Stimulated activated CD4-positive, alpha-beta T cell treated with anti-CD3 and anti-CD28 coated beads, Interleukin-4, amount 100 ng/mL, for 48 hours (primary cell): ENCODE measurements around the gene NCCRP1.

Experiments
- DNase-seq, 2 donors: peaks; one replicate each; pipeline ENCODE4 v3.0.0-alpha.2; 2020; ENCODE audit warnings: low read depth in 2 of 2

The NCCRP1 gene, protein sequence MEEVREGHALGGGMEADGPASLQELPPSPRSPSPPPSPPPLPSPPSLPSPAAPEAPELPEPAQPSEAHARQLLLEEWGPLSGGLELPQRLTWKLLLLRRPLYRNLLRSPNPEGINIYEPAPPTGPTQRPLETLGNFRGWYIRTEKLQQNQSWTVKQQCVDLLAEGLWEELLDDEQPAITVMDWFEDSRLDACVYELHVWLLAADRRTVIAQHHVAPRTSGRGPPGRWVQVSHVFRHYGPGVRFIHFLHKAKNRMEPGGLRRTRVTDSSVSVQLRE

DNA sequence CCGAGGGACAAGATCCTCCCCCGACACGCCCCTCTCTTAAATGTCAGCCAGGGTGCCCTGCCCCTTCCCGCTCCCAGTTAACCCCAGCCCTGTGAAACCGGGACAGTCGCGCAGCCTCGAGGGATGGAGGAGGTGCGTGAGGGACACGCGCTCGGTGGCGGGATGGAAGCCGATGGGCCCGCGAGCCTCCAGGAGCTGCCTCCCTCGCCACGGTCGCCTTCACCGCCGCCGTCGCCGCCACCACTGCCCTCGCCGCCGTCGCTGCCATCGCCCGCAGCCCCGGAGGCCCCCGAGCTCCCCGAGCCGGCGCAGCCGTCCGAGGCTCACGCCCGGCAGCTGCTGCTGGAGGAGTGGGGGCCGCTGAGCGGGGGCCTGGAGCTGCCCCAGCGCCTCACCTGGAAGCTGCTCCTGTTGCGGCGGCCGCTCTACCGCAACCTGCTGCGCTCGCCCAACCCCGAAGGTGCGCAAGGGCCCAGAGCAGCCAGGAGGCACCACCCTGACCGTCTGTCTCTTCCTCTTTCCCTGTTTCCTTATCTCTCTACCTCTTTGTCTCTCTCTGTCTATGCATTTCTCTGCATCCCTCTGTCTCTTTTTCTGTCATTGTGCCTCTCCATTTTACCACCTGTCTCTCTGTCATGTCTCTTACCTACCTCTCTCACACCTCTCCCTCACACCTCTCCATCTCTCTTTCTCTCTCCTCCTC is at the start of gene NCCRP1:
NCCRP1 (plus strand) TSS at position 105 of the 703 bp plus-strand sequence; CDS start at position 124, 19 bp downstream.
- no peak for DNase-seq

DNA sequence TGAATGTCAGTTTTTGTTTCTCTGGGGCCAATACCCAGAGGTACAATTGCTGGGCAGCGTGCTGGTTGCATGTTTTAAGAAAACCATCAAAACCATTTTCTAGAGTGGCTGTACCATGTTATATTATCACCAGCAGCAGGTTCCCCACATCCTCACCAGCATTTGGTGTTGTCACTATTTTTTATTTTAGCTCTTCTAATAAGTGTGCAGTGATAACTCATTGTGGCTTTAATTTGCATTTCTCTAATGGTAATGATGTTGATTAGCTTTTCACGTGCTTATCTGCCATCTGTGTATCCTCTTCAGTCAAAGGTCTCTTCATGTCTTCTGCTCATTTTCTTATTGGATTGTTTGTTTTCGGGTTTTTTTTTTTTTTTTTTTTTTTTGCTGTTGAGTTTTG is 49.3 kb upstream of the NCCRP1 start:
- DNase-seq: no peak

DNA sequence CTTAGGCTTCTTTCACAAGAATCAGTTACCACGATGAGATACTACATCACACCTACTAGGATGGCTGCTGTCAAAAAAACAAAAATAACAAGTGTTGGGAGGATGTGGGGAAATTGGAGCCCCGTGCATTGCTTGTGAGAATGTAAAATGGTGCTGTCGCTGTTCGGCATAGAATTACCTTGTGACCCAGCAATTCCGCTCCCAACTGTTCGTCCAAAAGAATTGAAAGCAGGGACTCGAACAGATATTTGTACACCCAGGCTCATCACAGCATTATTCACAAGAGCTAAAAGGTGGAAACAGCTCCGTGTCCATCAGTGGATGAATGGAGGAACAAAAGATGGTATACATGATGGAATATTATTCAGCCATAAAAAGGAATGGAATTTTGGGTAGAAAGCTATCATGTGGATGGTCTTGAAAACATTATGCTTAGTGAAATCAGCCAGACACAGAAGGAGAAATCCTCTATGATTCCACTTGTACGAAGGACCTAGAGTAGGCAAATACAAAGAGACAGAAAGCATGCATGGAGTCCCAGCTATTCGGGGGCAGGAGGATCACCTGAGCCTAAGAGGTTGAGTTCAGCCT is 47.7 kb upstream of the NCCRP1 start:
- no peak for DNase-seq

DNA sequence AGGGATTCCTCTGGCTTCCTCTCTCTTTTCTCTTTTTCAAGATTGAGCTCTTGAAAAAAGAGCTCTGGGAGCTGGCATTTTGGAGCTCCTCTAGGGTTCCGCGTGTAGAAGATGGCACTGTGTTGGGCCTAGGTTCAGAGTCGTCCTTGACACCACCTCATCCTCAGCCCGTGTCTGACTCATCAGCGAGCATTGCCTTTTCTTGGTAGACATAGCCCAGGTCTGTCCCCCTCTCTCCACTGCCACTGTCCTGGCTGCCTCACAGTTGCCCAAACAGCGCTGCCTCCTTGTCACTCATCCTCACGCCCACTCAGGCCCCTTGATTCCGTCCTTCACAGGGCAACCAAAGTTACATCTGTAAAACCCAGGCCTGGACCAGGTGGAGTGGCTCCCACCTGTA is 46.5 kb upstream of the NCCRP1 start:
- DNase-seq: no peak

DNA sequence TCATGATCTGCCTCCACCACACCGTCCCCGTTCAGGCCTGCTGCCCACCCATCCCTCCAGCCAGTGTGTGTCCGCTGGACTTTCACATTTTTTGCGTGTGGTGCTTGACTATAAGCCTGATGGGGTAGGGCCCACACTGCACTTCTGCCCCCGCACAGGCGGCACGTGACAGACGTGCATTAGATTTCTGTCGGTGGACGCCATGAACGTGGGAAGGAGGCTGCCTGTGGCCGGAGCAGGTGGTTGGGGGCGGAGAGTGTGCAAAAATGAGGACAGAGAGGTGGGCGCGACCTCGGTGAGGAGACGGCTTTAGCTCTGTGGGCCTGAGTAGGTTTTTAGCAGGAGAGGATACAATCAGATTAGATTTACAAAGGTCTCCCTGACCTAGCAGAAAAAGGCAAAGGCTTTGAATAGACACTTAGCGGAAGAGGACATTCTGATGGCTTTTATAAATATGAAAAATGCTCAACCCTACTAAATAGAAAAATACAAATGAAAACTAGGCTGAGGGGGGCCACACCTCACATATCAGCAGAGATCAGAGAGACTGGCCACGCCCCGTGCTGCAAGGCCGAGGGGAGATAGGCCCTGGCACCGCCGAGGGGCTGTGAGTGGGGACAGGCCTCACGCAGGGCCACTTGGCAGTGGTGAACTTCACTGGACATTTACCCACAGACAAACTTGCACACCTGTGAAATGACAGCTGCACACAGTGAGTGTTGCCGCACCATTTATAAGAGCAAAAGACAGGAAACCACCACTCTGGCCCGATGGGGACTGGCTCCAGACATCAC is 45.8 kb upstream of the NCCRP1 start:
- DNase-seq: no peak

DNA sequence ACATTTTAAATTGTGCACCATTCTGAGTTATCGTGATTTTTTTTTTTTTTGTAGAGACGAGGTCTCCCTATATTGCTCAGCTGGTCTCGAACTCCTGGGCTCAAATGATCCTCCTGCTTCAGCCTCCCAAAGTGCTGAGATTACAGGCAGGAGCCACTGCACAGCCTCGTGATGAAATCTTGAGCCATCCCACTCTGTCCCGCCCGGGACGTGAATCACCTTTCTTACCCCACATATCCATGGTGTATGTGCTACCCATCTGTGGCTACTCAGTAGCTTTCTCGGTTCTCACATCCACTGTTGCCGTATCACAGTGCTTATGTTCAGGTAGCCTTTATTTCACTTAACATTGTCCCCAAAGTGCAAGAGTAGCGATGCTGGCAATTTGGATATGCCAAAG is 44.7 kb upstream of the NCCRP1 start:
- no peak for DNase-seq

DNA sequence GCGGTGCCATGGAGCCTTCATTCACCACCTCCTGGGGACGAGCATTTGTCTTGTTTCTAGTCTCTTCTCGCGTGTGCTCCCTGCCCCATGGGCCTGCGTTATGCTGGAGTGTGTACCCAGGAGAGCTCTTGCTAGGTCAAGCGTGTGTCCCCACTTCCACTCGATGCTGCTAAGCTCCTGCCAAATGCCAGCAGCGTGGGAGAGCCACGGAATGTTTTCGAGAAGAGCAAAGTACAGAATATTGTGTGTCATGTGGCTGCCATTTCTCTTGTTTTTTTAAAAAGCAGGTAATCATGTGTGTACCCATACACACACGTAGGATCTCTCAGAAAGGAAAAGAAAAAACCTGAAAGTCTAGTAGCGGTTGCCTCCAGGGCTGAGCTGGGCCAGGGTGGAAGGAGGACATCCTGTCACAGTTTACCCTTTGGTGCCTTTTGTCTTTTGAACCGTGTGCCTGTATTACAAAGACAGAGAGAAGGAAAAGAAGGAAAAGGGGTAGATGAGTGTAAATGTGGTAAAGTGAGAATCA is 42.6 kb upstream of the NCCRP1 start:
- no peak for DNase-seq

DNA sequence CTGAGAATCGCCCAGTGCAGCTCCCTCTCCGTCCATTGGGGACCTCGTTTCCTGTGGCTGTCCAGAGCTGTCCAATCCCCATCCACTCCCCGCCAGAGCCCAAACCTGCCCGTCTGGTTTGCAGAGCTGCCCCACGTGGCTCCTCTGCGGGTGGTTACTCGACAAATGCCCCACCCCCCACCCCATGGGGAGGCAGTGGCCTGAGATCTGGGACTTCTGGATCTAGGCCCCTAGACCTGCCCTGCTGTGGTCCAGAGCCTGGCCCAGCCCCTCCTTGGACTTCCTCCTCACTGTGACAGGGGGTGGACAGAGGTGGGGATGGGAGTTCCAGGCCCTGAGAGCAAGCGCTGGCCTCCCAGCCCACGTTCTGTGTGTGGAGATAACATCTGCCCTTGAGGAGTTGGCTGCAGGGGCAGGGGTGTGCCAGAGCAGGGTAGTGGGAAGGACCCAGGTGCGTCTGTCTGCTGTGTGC is 42.1 kb upstream of the NCCRP1 start:
- DNase-seq: no peak

DNA sequence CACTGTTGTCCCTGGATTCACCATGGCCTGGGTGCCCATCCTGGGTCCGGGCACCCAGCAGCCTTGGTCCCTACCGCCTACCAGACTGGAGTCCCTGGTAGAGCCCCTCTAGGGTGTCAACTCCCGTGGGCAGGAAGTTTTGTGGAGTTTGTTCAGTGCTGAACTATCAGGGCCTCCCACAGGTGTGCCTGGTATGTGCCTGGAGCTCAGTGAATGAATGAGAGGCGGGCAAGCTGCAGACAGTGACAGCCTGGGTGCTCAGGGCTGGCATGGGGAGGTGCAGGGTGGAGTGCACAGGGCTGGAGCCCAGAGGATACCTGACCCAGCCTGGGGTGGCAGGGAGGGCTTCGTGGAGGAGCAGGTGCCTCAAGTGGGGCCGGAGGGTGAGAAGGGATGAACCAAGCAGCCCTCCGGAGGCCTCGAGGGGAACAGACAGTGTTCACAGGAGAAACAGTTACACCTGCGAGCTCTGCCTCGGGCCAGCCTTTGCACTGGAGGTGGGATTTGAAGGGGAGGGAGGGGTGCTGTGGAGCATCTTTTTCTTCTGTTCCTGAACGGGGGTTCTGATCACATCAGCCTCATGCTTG is 41.6 kb upstream of the NCCRP1 start:
- DNase-seq: no peak

DNA sequence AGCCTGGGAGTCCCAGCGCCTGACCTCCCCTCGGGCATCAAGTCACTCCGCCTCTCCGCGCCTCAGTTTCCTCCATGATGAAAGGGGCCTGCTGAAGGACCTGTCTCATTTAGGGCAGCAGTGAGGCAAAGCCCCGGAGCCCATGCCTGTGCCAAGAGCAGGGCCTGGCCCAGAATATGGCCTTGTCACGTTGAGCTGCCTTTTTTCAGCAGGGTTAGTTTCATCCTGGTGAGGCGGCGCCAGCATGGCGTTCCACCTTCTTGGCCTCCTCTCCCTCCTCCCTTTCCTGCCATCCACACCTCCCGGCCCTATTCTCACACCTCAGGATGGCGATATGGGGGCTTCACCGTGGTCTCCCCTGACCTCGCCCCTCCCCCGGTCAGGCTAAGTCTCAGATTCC is 41.0 kb upstream of the NCCRP1 start:
- DNase-seq: no peak

DNA sequence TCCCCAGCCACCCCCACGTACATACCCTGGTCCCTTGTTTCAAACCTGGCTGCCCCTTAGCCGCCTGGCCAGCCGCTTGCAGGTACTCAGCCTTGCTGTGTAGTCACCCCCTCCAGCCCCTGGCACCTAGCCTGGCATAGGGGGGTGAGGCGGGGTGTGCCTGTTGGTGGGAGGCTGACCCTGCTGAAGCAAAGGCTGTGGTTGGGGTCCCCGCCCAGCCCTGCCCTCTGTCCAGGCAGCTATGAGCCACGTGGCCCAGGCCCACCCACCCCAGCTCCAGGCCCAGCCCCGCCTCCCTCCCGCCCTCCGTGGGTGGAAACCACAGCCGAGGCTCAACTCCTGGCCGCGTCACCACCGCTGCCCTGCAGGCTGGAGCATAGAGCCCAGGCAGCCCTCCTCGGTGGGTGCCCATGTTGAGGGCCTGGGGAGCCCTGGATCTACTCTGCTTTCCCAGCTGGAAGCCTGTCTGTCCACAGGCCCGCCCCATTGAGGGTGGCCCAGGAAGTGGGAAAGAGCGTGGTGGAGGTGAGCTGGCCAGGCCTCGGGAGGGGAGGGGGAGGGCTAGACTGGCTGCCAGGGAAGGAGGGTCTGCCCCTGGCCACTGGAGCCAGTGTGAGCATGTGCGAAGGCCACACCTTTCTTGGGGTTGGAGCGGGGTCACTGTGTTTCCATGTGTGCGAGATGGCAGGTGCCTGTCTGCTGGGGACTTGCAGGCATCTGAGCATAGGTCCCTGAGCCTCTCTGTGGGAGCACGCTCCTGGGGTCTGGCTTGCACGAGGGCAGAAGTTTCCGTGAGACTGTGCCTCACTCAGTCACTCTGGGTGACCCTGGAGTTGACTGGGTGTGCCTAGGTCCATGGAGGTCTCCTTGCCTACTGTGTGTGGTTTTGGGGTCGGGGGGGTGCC is 40.2 kb upstream of the NCCRP1 start:
- no peak for DNase-seq

DNA sequence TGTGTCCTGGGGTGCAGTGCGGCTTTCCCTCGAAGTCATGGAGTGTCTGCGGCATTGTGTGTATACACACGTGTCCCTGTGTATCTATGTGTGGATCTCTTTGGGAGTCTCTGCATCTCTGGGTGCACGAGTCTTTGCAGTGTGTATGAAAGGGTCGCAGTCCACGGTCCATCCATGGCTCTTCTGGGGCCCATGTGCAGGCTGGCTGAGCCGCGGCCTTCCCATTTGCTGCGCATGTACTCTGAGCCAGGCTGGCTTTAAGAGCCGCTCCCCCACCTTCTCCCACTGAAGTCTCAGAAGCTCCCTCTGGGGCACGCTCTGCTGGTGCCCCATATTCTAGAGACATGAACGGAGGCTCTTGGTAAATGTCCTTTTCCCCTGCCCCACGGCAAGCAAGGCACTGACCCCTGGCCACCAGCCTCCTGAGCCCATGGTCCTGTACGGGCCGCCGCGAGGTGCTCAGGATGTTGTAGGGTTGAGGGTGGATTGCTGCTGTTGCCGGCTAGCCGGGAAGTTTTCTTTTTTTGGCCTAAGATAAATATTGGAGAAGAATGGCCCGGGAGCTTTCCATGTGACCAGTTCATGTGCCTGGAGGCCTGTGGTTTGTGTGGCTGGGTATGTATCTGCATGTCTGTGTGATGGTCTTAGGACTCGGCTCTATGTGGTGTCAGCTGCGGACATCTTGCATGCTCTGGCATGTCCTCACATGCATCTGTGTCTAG is 39.3 kb upstream of the NCCRP1 start:
- no peak for DNase-seq

DNA sequence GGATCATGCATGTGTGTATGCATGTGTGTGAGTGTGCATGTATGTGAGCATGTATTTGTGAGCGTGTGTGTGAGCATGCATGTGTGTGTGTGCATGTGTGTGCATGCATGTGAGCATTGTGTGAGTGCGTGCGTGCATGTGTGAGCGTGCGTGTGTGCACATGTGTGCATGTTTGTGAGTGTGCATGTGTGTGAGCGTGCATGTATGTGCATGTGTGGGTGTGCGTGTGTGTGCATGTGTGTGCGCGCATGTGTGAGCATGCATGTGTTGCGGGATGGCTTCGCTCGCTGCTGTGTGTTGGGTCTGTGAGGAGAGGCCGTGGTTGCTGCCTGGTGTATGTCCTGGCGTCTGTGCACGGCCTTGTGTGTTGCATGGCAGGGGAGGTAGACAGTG is 38.8 kb upstream of the NCCRP1 start:
- DNase-seq: no peak

DNA sequence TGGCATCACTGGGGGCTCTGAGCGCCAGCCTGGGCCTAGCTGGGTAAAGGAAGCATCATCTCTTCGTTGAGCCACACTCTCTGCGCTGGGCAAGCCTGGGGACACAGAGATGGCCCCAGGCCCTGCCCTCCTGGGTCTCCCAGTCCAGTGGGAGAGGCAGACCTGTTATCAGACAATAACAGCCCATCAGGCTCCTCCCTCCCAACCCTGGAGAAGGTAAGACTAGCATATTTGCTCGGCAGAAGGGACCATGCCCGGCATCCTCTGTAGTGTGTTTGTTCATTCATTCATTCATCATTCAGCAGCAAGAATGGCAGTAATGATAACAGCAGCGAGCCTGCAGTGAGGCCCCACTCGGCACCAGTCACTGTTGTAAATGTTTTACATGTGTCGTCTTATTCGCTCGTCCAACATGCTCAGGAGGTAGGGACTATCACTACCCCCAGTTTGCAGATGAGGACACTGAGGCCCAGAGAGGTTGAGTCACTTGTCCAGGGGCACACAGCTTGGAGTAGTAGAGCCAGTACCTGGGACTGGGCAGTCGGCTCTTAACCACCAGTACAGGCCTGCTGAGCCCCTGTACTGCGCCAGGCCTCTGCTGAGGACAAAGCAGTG is 38.0 kb upstream of the NCCRP1 start:
- no peak for DNase-seq

DNA sequence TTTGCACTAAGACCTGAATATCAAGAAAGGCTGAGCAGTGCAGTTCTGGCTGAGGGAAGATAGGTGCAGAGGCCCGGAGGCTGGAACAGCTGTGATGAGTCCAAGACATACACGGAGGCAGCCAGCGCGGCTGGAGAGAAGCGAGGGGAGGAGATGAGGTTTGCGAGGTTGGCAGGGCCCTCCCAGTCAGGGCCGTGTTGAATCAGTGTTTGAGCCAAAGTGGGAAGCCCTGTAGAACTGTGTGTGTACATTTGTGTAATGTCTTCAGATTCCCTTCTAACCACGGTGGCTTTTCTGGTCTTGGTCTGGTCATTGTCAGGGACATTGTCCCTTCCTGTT is 36.3 kb upstream of the NCCRP1 start:
- no peak for DNase-seq

DNA sequence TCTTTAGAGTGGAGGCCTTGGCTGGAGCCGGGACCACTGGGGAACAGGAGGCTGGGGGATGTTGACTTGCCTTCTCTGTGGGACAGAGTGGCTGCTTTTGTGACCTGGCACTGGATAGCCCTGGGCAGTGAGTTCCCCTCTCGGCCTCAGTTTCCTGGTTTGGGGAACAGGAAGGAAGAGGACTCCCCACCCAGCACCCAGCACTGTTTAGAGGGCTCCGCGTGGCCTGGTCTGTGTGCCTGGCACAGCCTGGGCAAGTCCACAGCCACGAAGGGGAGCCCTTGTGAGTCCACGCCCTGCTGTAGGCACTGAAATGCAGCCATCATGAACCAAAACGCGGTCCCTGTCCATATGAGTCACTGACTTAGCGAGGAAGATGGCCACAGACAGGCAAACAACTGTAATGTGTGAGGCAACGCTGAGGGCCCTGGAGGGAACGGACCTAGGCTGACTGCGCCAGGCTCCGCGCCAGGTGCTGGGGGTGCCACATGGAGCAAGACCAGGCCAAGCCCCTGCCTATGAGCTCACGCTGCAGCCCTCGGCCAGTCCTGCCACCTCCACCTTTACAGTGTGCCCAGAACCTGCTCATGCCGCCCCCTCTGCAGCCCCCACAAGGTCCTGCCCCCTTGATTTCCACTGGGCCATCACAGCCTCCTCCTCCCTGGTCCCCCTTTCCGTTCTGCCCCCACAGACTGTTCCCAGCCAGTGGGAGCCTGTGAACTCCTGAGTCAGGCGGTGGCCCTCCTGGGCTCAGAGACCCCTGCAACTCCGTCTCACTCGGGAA is 35.7 kb upstream of the NCCRP1 start:
- no peak for DNase-seq

DNA sequence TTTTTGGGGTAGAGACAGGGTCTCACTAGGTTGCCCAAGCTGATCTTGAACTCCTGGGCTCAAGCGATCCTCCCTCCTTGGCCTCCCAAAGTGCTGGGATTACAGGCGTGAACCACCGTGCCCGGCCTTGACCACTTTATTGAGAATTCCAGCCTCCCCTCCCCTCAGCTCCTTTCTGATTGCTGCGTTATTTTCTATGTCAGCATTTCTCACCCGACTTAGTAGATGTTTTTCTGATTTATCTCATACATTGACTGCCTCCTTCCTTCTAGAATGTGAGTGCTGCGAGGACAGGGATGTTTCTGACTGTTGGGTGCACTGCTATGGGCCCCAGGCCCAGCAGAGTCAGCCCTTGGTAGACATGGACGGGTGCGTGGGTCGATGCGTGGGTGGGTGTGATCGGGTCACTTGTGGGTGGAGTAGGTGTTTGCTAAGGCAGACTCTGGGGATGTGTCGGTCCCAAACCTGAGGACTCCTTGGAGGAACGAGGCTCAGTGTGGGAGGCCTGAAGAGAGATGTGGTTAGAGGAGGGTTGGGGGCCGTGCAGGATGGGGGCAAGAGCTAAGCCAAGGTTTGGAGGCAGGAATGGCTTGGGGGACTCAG is 34.2 kb upstream of the NCCRP1 start:
- no peak for DNase-seq

DNA sequence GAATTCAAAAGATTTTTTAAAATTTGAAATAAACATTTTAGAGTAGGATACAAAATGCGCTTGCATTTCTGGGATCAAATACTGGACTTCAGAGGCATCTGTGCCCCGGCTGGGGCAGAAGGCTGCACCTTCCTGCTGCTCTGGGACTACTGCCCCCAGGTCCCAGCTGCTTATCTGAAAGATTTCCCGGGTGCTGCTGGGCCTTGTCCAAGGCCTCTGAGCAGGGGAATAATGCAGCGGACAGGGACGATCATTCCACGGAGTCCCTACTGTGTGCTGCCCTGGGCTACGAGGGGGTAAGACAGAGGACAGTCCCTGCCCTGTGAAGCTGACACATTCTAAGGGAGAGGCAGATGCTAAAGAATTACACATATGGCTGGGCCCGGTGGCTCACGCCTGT is 33.1 kb upstream of the NCCRP1 start:
- no peak for DNase-seq
